SK-N-SH (cell line): ENCODE measurements around the gene OR2A5.

Experiments
- FOXJ3 ChIP-seq: sonication (generic); formaldehyde crosslinking; IDR thresholded peaks from 2 replicates; pipeline ENCODE4 v1.5.1; 2020; ENCODE audit warnings: mild to moderate bottlenecking, missing genetic modification reagents
- POLR2AphosphoS5 ChIP-seq: IDR thresholded peaks from 2 replicates; pipeline ENCODE4 v1.6.1; 2012; ENCODE audit warnings: low read depth, low read length
- RFX5 ChIP-seq: IDR thresholded peaks from 2 replicates; pipeline ENCODE4 v1.6.1; 2012; ENCODE audit warnings: mild to moderate bottlenecking, improper control_type of control experiment, low read length
- TAF1 ChIP-seq: IDR thresholded peaks from 2 replicates; pipeline ENCODE4 v1.6.1; 2012; ENCODE audit warnings: low read depth, mild to moderate bottlenecking, low read length, moderate library complexity, borderline replicate concordance
- YY1 ChIP-seq: IDR thresholded peaks from 2 replicates; pipeline ENCODE4 v1.4.0; 2012; ENCODE audit warnings: low read depth, mild to moderate bottlenecking
- TF ChIP-seq, protein P1 (sequence below): fragments of 200-600 bp; sonication (generic); IDR thresholded peaks from 2 replicates; pipeline ENCODE4 v1.6.1; 2017; ENCODE audit warnings: antibody characterized with exemption, mild to moderate bottlenecking, moderate library complexity
- TF ChIP-seq, protein P2 (sequence below): fragments of 150-350 bp; IDR thresholded peaks from 2 replicates; pipeline ENCODE4 v1.6.1; 2017; ENCODE audit warnings: antibody characterized with exemption, low read length, low read depth, borderline replicate concordance

DNA sequence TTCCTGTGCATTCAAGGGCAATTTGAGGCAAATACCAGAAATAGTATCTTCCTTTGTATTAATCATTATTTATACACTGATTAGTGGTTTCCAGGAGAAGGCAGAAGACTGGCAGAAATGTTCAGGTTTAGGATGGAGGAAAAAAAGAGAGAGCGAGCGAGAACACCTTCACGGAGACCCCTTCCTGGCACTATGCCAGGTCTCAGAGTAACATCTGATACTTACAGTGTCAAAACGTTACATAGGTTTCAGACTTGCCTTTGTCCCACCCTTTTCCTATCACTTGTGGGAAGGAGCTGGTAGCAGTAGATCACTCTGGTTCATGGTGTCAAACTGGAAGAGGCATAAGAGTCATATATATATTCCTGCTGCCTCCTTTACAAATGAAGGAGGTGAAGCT lies 38.0 kb downstream of the OR2A5 start:
- TF ChIP-seq, protein P1, sequence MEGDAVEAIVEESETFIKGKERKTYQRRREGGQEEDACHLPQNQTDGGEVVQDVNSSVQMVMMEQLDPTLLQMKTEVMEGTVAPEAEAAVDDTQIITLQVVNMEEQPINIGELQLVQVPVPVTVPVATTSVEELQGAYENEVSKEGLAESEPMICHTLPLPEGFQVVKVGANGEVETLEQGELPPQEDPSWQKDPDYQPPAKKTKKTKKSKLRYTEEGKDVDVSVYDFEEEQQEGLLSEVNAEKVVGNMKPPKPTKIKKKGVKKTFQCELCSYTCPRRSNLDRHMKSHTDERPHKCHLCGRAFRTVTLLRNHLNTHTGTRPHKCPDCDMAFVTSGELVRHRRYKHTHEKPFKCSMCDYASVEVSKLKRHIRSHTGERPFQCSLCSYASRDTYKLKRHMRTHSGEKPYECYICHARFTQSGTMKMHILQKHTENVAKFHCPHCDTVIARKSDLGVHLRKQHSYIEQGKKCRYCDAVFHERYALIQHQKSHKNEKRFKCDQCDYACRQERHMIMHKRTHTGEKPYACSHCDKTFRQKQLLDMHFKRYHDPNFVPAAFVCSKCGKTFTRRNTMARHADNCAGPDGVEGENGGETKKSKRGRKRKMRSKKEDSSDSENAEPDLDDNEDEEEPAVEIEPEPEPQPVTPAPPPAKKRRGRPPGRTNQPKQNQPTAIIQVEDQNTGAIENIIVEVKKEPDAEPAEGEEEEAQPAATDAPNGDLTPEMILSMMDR = no peak
- TF ChIP-seq FOXJ3 (CRISPR knock-in tag) (no peak), TAF1 (no peak), POLR2AphosphoS5 (no peak), RFX5 (no peak), YY1 (no peak)
- TF ChIP-seq, protein P2, sequence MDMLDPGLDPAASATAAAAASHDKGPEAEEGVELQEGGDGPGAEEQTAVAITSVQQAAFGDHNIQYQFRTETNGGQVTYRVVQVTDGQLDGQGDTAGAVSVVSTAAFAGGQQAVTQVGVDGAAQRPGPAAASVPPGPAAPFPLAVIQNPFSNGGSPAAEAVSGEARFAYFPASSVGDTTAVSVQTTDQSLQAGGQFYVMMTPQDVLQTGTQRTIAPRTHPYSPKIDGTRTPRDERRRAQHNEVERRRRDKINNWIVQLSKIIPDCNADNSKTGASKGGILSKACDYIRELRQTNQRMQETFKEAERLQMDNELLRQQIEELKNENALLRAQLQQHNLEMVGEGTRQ = no peak
